ENCODE results near the gene EXOC3.
A peak's percentile ranks its signal among the peaks of the same experiment; 100 is the strongest.

EXOC3 gene

GRCh38 chr5:439636-440035, 3.3 kb upstream of the EXOC3 start:
- Histone ChIP-seq H3K36me3 (ENCODE audit: control insufficient read depth, insufficient read depth, low read length) (no peaks in the 10 kb centered on the region), H3K4me3 (ENCODE audit: low read length) (no peak overlapping the region), H3K4me1 (ENCODE audit: control insufficient read depth, insufficient read depth, low read length) (peaks cover 9% of the 10 kb centered on the region), H3K27me3 (ENCODE audit: control insufficient read depth, insufficient read depth, low read length) (peaks cover 2% of the 10 kb centered on the region), H3K27ac (ENCODE audit: low read depth, low read length) (no peak overlapping the region), H3K9ac (ENCODE audit: low read length) (no peak overlapping the region)

- Histone ChIP-seq H3K9ac (ENCODE audit: low read length) (no peak overlapping the region), H3K4me3 (ENCODE audit: low read length) (no peak overlapping the region), H3K27me3 (ENCODE audit: control insufficient read depth, insufficient read depth, low read length) (peaks cover 2% of the 10 kb centered on the region), H3K27ac (ENCODE audit: low read depth, low read length) (no peak overlapping the region), H3K4me1 (ENCODE audit: control insufficient read depth, insufficient read depth, low read length) (peaks cover 9% of the 10 kb centered on the region), H3K36me3 (ENCODE audit: control insufficient read depth, insufficient read depth, low read length) (no peaks in the 10 kb centered on the region)
Observed at GRCh38 chr5:440401-441201, 2.4 kb upstream of the EXOC3 start.

GRCh38 chr5:441996-442334, 1.0 kb upstream of the EXOC3 start:
- Histone ChIP-seq H3K36me3 (ENCODE audit: control insufficient read depth, insufficient read depth, low read length) (peaks cover under 1% of the 10 kb centered on the region), H3K4me3 (ENCODE audit: low read length) (peak overlapping the region; percentile 96), H3K9ac (ENCODE audit: low read length) (no peak overlapping the region), H3K27ac (ENCODE audit: low read depth, low read length) (no peak overlapping the region), H3K4me1 (ENCODE audit: control insufficient read depth, insufficient read depth, low read length) (peaks cover 9% of the 10 kb centered on the region), H3K27me3 (ENCODE audit: control insufficient read depth, insufficient read depth, low read length) (peaks cover 2% of the 10 kb centered on the region)

GRCh38 chr5:443239-444151, 519 bp downstream of the EXOC3 start:
- peak overlapping the region; percentile 29 for H3K27ac ChIP-seq (ENCODE audit: low read depth, low read length)
- H3K27me3 ChIP-seq (ENCODE audit: control insufficient read depth, insufficient read depth, low read length) = peaks cover 2% of the 10 kb centered on the region
- H3K9ac ChIP-seq (ENCODE audit: low read length) = peak overlapping the region; percentile 93
- H3K4me3 ChIP-seq (ENCODE audit: low read length) = peak overlapping the region; percentile 80
- peaks cover 9% of the 10 kb centered on the region for H3K4me1 ChIP-seq (ENCODE audit: control insufficient read depth, insufficient read depth, low read length)
- peaks cover 16% of the 10 kb centered on the region for H3K36me3 ChIP-seq (ENCODE audit: control insufficient read depth, insufficient read depth, low read length)

GRCh38 chr5:444226-444625, 1.2 kb downstream of the EXOC3 start:
- no peak overlapping the region for H3K9ac ChIP-seq (ENCODE audit: low read length)
- peaks cover 18% of the 10 kb centered on the region for H3K36me3 ChIP-seq (ENCODE audit: control insufficient read depth, insufficient read depth, low read length)
- H3K4me1 ChIP-seq (ENCODE audit: control insufficient read depth, insufficient read depth, low read length) = peaks cover 9% of the 10 kb centered on the region
- peaks cover 1% of the 10 kb centered on the region for H3K27me3 ChIP-seq (ENCODE audit: control insufficient read depth, insufficient read depth, low read length)
- H3K27ac ChIP-seq (ENCODE audit: low read depth, low read length) = no peak overlapping the region
- H3K4me3 ChIP-seq (ENCODE audit: low read length) = peak overlapping the region; percentile 80

GRCh38 chr5:445591-445990, 2.6 kb downstream of the EXOC3 start:
- Histone ChIP-seq H3K9ac (ENCODE audit: low read length) (no peak overlapping the region), H3K4me3 (ENCODE audit: low read length) (no peak overlapping the region), H3K36me3 (ENCODE audit: control insufficient read depth, insufficient read depth, low read length) (peaks cover 26% of the 10 kb centered on the region), H3K27ac (ENCODE audit: low read depth, low read length) (no peak overlapping the region), H3K27me3 (ENCODE audit: control insufficient read depth, insufficient read depth, low read length) (no peaks in the 10 kb centered on the region), H3K4me1 (ENCODE audit: control insufficient read depth, insufficient read depth, low read length) (peaks cover 9% of the 10 kb centered on the region)

GRCh38 chr5:446066-446882, 3.3 kb downstream of the EXOC3 start:
- Histone ChIP-seq H3K36me3 (ENCODE audit: control insufficient read depth, insufficient read depth, low read length) (peaks cover 26% of the 10 kb centered on the region), H3K4me1 (ENCODE audit: control insufficient read depth, insufficient read depth, low read length) (peaks cover 9% of the 10 kb centered on the region)

GRCh38 chr5:446883-447263, 3.9 kb downstream of the EXOC3 start:
- H3K27ac ChIP-seq (ENCODE audit: low read depth, low read length) = no peak overlapping the region
- no peak overlapping the region for H3K4me3 ChIP-seq (ENCODE audit: low read length)
- no peak overlapping the region for H3K9ac ChIP-seq (ENCODE audit: low read length)
- no peaks in the 10 kb centered on the region for H3K27me3 ChIP-seq (ENCODE audit: control insufficient read depth, insufficient read depth, low read length)
- peaks cover 9% of the 10 kb centered on the region for H3K4me1 ChIP-seq (ENCODE audit: control insufficient read depth, insufficient read depth, low read length)
- H3K36me3 ChIP-seq (ENCODE audit: control insufficient read depth, insufficient read depth, low read length) = peaks cover 28% of the 10 kb centered on the region

More at GRCh38 chr5:446066-446882, 3.3 kb downstream of the EXOC3 start:
- H3K9ac ChIP-seq (ENCODE audit: low read length) = no peak overlapping the region
- H3K27me3 ChIP-seq (ENCODE audit: control insufficient read depth, insufficient read depth, low read length) = no peaks in the 10 kb centered on the region
- H3K27ac ChIP-seq (ENCODE audit: low read depth, low read length) = no peak overlapping the region
- H3K4me3 ChIP-seq (ENCODE audit: low read length) = no peak overlapping the region

- Histone ChIP-seq H3K9ac (ENCODE audit: low read length) (no peak overlapping the region), H3K27ac (ENCODE audit: low read depth, low read length) (no peak overlapping the region), H3K4me3 (ENCODE audit: low read length) (no peak overlapping the region), H3K4me1 (ENCODE audit: control insufficient read depth, insufficient read depth, low read length) (peaks cover 3% of the 10 kb centered on the region), H3K36me3 (ENCODE audit: control insufficient read depth, insufficient read depth, low read length) (peaks cover 30% of the 10 kb centered on the region), H3K27me3 (ENCODE audit: control insufficient read depth, insufficient read depth, low read length) (no peaks in the 10 kb centered on the region)
Observed at GRCh38 chr5:447501-447900, 4.5 kb downstream of the EXOC3 start.

GRCh38 chr5:448061-448765, 5.2 kb downstream of the EXOC3 start:
- Histone ChIP-seq H3K4me1 (ENCODE audit: control insufficient read depth, insufficient read depth, low read length) (peaks cover 3% of the 10 kb centered on the region), H3K27ac (ENCODE audit: low read depth, low read length) (no peak overlapping the region), H3K27me3 (ENCODE audit: control insufficient read depth, insufficient read depth, low read length) (no peaks in the 10 kb centered on the region), H3K36me3 (ENCODE audit: control insufficient read depth, insufficient read depth, low read length) (peaks cover 35% of the 10 kb centered on the region), H3K4me3 (ENCODE audit: low read length) (no peak overlapping the region), H3K9ac (ENCODE audit: low read length) (no peak overlapping the region)

- Histone ChIP-seq H3K9ac (ENCODE audit: low read length) (no peak overlapping the region), H3K36me3 (ENCODE audit: control insufficient read depth, insufficient read depth, low read length) (peaks cover 40% of the 10 kb centered on the region), H3K27me3 (ENCODE audit: control insufficient read depth, insufficient read depth, low read length) (no peaks in the 10 kb centered on the region), H3K27ac (ENCODE audit: low read depth, low read length) (no peak overlapping the region), H3K4me1 (ENCODE audit: control insufficient read depth, insufficient read depth, low read length) (peaks cover 1% of the 10 kb centered on the region), H3K4me3 (ENCODE audit: low read length) (no peak overlapping the region)
Observed at GRCh38 chr5:448766-449090, 5.8 kb downstream of the EXOC3 start.

GRCh38 chr5:449151-449550, 6.2 kb downstream of the EXOC3 start:
- Histone ChIP-seq H3K4me1 (ENCODE audit: control insufficient read depth, insufficient read depth, low read length) (no peaks in the 10 kb centered on the region), H3K9ac (ENCODE audit: low read length) (no peak overlapping the region), H3K27me3 (ENCODE audit: control insufficient read depth, insufficient read depth, low read length) (no peaks in the 10 kb centered on the region), H3K27ac (ENCODE audit: low read depth, low read length) (no peak overlapping the region), H3K4me3 (ENCODE audit: low read length) (no peak overlapping the region), H3K36me3 (ENCODE audit: control insufficient read depth, insufficient read depth, low read length) (peaks cover 45% of the 10 kb centered on the region)

Measured in rectal smooth muscle tissue (tissue), 1 donor.